HepG2 (cell line): Measurements from ENCODE around the gene TLX3. TPM values are rescaled to one million over a fixed set of nuclear protein-coding genes. Genes with fewer than 3 reads are reported as not detected.

Experiments used
- ATF7 ChIP-seq, 2 experiments: fragments of 450-650 bp in 1 of 2; sonication (generic) in 1 of 2; formaldehyde crosslinking in 1 of 2; IDR thresholded peaks; 2 replicates each; pipeline versions ENCODE4 v1.4.0 to v1.6.1; 2016 to 2020; ENCODE audit warnings: antibody characterized with exemption in 1 of 2, mild to moderate bottlenecking in 1 of 2, missing genetic modification reagents in 1 of 2
- ATM ChIP-seq: fragments of 450-650 bp; IDR thresholded peaks from 2 replicates; pipeline ENCODE4 v1.7.1; 2017; ENCODE audit warnings: mild to moderate bottlenecking, borderline replicate concordance
- FOXC1 ChIP-seq: sonication (generic); formaldehyde crosslinking; IDR thresholded peaks from 2 replicates; pipeline ENCODE4 v1.8.0; 2022; ENCODE audit warnings: mild to moderate bottlenecking, missing genetic modification reagents, borderline replicate concordance
- LBX2 ChIP-seq: sonication (generic); formaldehyde crosslinking; IDR thresholded peaks from 2 replicates; pipeline ENCODE4 v1.5.0; 2020; ENCODE audit warnings: missing genetic modification reagents, mild to moderate bottlenecking, borderline replicate concordance
- MAX ChIP-seq: IDR thresholded peaks from 2 replicates; pipeline ENCODE4 v1.6.1; 2012; ENCODE audit warnings: inconsistent platforms
- RFX5 ChIP-seq: IDR thresholded peaks from 2 replicates; pipeline ENCODE4 v1.6.1; 2011; ENCODE audit warnings: low read depth, low read length, improper control_type of control experiment
- TBP ChIP-seq: sonication (generic); formaldehyde crosslinking; IDR thresholded peaks from 2 replicates; pipeline ENCODE4 v1.5.0; 2020; ENCODE audit warnings: missing genetic modification reagents
- TRAFD1 ChIP-seq: sonication (generic); formaldehyde crosslinking; IDR thresholded peaks from 2 replicates; pipeline ENCODE4 v1.5.1; 2020; ENCODE audit warnings: missing genetic modification reagents, mild to moderate bottlenecking, borderline replicate concordance
- U2AF1 ChIP-seq: fragments of 200-400 bp; formaldehyde crosslinking; optimal IDR thresholded peaks from 2 replicates; pipeline ENCODE3; 2017; ENCODE audit warnings: mild to moderate bottlenecking, low read depth, low read length
- ZBTB21 ChIP-seq: sonication (generic); formaldehyde crosslinking; IDR thresholded peaks from 2 replicates; pipeline ENCODE4 v1.4.0; 2020; ENCODE audit warnings: missing genetic modification reagents
- ZNF276 ChIP-seq: sonication (generic); formaldehyde crosslinking; IDR thresholded peaks from 2 replicates; pipeline ENCODE4 v1.4.0; 2020; ENCODE audit warnings: mild to moderate bottlenecking, low read depth, missing genetic modification reagents
- ZNF513 ChIP-seq: sonication (generic); formaldehyde crosslinking; conservative IDR thresholded peaks from 2 replicates; pipeline ENCODE4 v1.5.0; 2020; ENCODE audit warnings: missing genetic modification reagents
- ZNF550 ChIP-seq: sonication (generic); formaldehyde crosslinking; IDR thresholded peaks from 2 replicates; pipeline ENCODE4 v1.4.0; 2020; ENCODE audit warnings: mild to moderate bottlenecking, missing genetic modification reagents, borderline replicate concordance
- ZNF646 ChIP-seq: sonication (generic); formaldehyde crosslinking; IDR thresholded peaks from 2 replicates; pipeline ENCODE4 v1.9.0; 2021; ENCODE audit warnings: mild to moderate bottlenecking, missing genetic modification reagents
- ZNF670 ChIP-seq: sonication (generic); formaldehyde crosslinking; IDR thresholded peaks from 2 replicates; pipeline ENCODE4 v1.8.0; 2022; ENCODE audit warnings: mild to moderate bottlenecking, missing genetic modification reagents, borderline replicate concordance
- ZSCAN12 ChIP-seq: sonication (generic); formaldehyde crosslinking; IDR thresholded peaks from 2 replicates; pipeline ENCODE4 v1.9.0; 2021; ENCODE audit warnings: mild to moderate bottlenecking, missing genetic modification reagents
- polyA plus RNA-seq, 8 experiments: library from polyadenylated mRNA; depleted of rRNA in 3 of 8; stranded (reverse) in 7 of 8; unstranded in 1 of 8; fragments of >200 nt; fragmentation: Illumina TruSeq in 4 of 8; extraction: Trizol in 4 of 8; gene quantifications; 2 replicates each; pipeline versions ENCODE4 v1.2.1 to v1.2.3, GENCODE V29; 2011 to 2016; ENCODE audit warnings: low read depth in 4 of 8, missing spikeins in 1 of 8, mixed read lengths in 1 of 8; ENCODE audit not compliant: insufficient read depth in 1 of 8
- total RNA-seq, 5 experiments: library from RNA; depleted of rRNA; stranded (reverse); fragments of >200 nt; fragmentation: Illumina TruSeq; extraction: Trizol; gene quantifications; 2 replicates each; pipeline ENCODE4 v1.2.3, GENCODE V29; 2016; ENCODE audit warnings: low read depth in 1 of 5

Gene TLX3
- total and polyA plus RNA-seq, 2 of the 13 experiments (the other 11 are each of a cell fraction or from before 2014, with no cell fraction given) = not detected

GRCh38 chr5:171312129-171312974 is 3.3 kb downstream of the TLX3 start (continued):
- TF ChIP-seq ATM = no peak
- no peak for TF ChIP-seq ZNF550 (CRISPR knock-in tag)
- no peak for TF ChIP-seq FOXC1 (CRISPR knock-in tag)
- TF ChIP-seq TBP (CRISPR knock-in tag) = no peak
- peak; percentile 58; the same call in 1 of the 2 replicates for TF ChIP-seq ZBTB21
- TF ChIP-seq ZNF513 (CRISPR knock-in tag) = no peak
- no peak for TF ChIP-seq U2AF1
- TF ChIP-seq ATF7 (IDR thresholded peaks at IDR 0.05) = peak; percentile 90
- no peak for TF ChIP-seq ATF7 (CRISPR knock-in tag; IDR thresholded peaks at IDR 0.05)
- TF ChIP-seq MAX = no peak
- no peak for TF ChIP-seq RFX5
- TF ChIP-seq LBX2 (CRISPR knock-in tag) = no peak
- TF ChIP-seq ZSCAN12 (CRISPR knock-in tag) = no peak
- TF ChIP-seq TRAFD1 (CRISPR knock-in tag) = no peak
- no peak for TF ChIP-seq ZNF276 (CRISPR knock-in tag)
- TF ChIP-seq ZNF670 (CRISPR knock-in tag) = no peak
- no peak for TF ChIP-seq ZNF646 (CRISPR knock-in tag)
